SH-SY5Y (cell line): Measurements from ENCODE around the gene PRKCZ.

Experiments
- GATA2 ChIP-seq: IDR thresholded peaks from 2 replicates; pipeline ENCODE4 v1.6.1; 2011; ENCODE audit warnings: mild to moderate bottlenecking, low read depth, low read length
- GATA3 ChIP-seq: IDR thresholded peaks from 2 replicates; pipeline ENCODE4 v1.6.1; 2011; ENCODE audit warnings: low read depth, mild to moderate bottlenecking, low read length, moderate library complexity

- TF ChIP-seq GATA2 (no peak), GATA3 (no peak)
Measured at GRCh38 chr1:2194319-2194897, 144.2 kb downstream of the PRKCZ start, which contains the start of gene FAAP20.
